Nephron progenitor cell (in vitro differentiated cells): ENCODE data around the gene C11orf16.
A peak's percentile ranks its signal among the peaks of the same experiment; 100 is the strongest.

Experiments
- DNase-seq: peaks from one replicate; pipeline ENCODE4 v3.0.0; 2021
- H3K27ac Mint-ChIP-seq: 2 replicates; pipeline ENCODE4 v1.8.0; 2021; ENCODE audit warnings: mild to moderate bottlenecking, moderate library complexity, mixed read lengths
- H3K27me3 Mint-ChIP-seq: 2 replicates; pipeline ENCODE4 v1.8.0; 2021; ENCODE audit warnings: mild to moderate bottlenecking, low read depth, mixed read lengths; ENCODE audit not compliant: poor library complexity
- H3K36me3 Mint-ChIP-seq: 2 replicates; pipeline ENCODE4 v1.8.0; 2021; ENCODE audit warnings: low read depth, mixed read lengths
- H3K4me1 Mint-ChIP-seq: 2 replicates; pipeline ENCODE4 v1.8.0; 2021; ENCODE audit warnings: mixed read lengths
- H3K4me3 Mint-ChIP-seq: 2 replicates; pipeline ENCODE4 v1.8.0; 2021; ENCODE audit warnings: mild to moderate bottlenecking, moderate library complexity, mixed read lengths
- H3K9me3 Mint-ChIP-seq: 2 replicates; pipeline ENCODE4 v1.8.0; 2021; ENCODE audit warnings: mild to moderate bottlenecking, moderate library complexity, mixed read lengths
- TF ChIP-seq, protein P1 (sequence below): fragments of 200-600 bp; sonication (generic); IDR thresholded peaks from 2 replicates; pipeline ENCODE4 v1.5.0; 2021; ENCODE audit warnings: antibody characterized with exemption

The C11orf16 gene

DNA sequence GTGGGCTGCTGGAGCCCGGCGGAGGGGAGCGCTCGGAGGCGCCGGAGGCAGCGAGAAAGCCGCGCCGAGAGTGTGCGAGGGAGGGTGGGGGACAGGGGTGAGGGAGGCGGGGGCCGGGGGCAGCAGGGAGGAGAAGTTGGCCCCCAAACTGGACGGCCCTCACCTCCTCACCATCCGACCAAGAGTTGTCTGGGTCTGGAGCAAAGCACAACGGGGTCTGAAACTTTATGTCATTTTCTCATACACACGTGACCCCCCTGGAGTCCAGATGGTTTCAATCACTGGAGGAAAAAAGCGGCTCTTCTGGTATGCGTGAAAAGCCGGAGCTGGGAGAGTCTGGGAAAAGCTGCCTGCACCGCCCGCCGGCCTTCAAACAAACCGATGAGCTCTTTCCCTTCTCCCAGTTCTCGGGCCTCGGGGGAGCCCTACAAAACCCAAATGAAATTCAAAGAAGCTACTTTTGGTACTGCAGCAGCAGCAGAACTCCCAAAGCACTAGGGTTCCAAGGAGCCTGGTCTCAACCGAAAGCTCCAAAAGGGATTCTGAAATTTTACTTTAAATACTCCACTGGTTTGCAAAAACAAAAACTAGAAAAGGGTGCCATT is 61.5 kb downstream of the C11orf16 start:
- Mint-ChIP-seq H3K4me1 (peaks cover 43% of the 10 kb centered on the region), H3K27ac (peak overlapping the region; percentile 95), H3K4me3 (peak overlapping the region; percentile 83), H3K9me3 (peaks cover under 1% of the 10 kb centered on the region), H3K27me3 (peaks cover 5% of the 10 kb centered on the region), H3K36me3 (peaks cover 5% of the 10 kb centered on the region)
- DNase-seq = peak; percentile 71
- TF ChIP-seq, protein P1, sequence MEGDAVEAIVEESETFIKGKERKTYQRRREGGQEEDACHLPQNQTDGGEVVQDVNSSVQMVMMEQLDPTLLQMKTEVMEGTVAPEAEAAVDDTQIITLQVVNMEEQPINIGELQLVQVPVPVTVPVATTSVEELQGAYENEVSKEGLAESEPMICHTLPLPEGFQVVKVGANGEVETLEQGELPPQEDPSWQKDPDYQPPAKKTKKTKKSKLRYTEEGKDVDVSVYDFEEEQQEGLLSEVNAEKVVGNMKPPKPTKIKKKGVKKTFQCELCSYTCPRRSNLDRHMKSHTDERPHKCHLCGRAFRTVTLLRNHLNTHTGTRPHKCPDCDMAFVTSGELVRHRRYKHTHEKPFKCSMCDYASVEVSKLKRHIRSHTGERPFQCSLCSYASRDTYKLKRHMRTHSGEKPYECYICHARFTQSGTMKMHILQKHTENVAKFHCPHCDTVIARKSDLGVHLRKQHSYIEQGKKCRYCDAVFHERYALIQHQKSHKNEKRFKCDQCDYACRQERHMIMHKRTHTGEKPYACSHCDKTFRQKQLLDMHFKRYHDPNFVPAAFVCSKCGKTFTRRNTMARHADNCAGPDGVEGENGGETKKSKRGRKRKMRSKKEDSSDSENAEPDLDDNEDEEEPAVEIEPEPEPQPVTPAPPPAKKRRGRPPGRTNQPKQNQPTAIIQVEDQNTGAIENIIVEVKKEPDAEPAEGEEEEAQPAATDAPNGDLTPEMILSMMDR = no peak

DNA sequence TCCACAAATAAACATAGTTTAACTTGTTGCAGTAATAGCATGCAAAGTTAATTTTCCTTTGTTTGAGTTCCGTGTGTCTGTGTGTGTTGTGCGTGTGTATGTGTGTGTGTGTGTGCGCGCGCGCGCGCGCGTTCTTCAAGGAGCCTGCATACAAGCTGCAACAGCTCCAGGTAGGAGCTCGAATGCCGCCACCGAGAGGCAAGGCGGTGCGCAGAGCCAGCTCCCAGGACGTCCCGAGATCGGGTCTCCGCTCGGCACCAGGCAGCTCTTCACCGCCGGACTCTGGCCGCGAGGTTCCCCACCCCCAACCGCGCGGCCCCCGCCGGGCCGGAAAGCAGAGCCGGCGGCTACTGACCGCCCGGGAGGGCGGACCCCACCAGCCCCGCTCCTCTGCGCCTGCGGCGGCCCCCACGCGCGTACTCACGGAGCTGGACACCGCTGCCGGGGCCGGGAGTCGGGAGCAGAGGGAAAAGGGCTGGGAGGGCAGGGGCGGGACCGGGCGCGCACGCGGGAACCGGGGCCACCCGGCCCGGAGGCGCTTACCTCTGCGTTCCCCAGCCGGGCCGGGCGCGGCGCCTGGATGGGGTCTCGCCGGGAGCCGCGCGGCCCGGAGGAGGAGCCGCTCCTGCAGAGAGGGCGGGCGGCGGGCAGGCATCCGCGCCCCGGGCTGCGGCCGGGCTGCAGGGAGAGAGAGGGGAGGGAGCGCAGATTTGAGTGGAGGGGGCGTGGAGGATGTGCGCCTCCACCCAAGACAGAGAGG is 62.2 kb downstream of the C11orf16 start:
- Mint-ChIP-seq H3K4me3 (peak overlapping the region; percentile 92), H3K4me1 (peaks cover 43% of the 10 kb centered on the region), H3K27ac (peak overlapping the region; percentile 88), H3K27me3 (peaks cover 5% of the 10 kb centered on the region), H3K36me3 (peaks cover 7% of the 10 kb centered on the region), H3K9me3 (peaks cover 3% of the 10 kb centered on the region)
- peak; percentile 77 for DNase-seq
- TF ChIP-seq, protein P1 = no peak
